GM12878 (cell line): ENCODE measurements around the gene PDE11A. TPM values are rescaled to one million over a fixed set of nuclear protein-coding genes. Genes with fewer than 3 reads are reported as not detected.

ENCODE experiments used
- CUX1 ChIP-seq: IDR thresholded peaks from 2 replicates; pipeline ENCODE4 v1.6.1; 2012; ENCODE audit warnings: improper control_type of control experiment, low read depth, low read length; ENCODE audit not compliant: insufficient replicate concordance
- HSF1 ChIP-seq: fragments of 150-350 bp; IDR thresholded peaks from 2 replicates; pipeline ENCODE4 v1.6.1; 2014; ENCODE audit warnings: mild to moderate bottlenecking, low read depth, low read length
- KAT2A ChIP-seq: conservative IDR thresholded peaks from 2 replicates; pipeline ENCODE4 v1.6.1; 2011; ENCODE audit warnings: low read depth, low read length; ENCODE audit not compliant: control insufficient read depth
- SIX5 ChIP-seq: IDR thresholded peaks from 2 replicates; pipeline ENCODE4 v1.6.1; 2011; ENCODE audit warnings: mild to moderate bottlenecking, low read depth, low read length, moderate library complexity; ENCODE audit not compliant: severe bottlenecking
- TCF12 ChIP-seq: IDR thresholded peaks from 2 replicates; pipeline ENCODE4 v1.6.1; 2011; ENCODE audit warnings: low read depth, mild to moderate bottlenecking, low read length
- ZSCAN29 ChIP-seq: fragments of 450-650 bp; IDR thresholded peaks from 2 replicates; pipeline ENCODE4 v1.6.1; 2017; ENCODE audit warnings: mild to moderate bottlenecking, moderate library complexity
- polyA plus RNA-seq, 11 experiments: library from polyadenylated mRNA; depleted of rRNA in 4 of 11; unstranded in 6 of 11; stranded (reverse) in 5 of 11; fragments of >200 nt; fragmentation: Nextera tagmentation in 4 of 11; fragmentation: Illumina TruSeq in 1 of 11; extraction: Ambion mirVana in 4 of 11; extraction: Trizol in 1 of 11; gene quantifications; 1 replicate in 1 of 11; 2 replicates in 10 of 11; pipeline versions ENCODE4 v1.2.1 to v1.2.3, GENCODE V29; 2011 to 2016; ENCODE audit warnings: inconsistent platforms in 2 of 11, missing spikeins in 2 of 11, low read depth in 1 of 11
- total RNA-seq, 4 experiments: library from RNA; depleted of rRNA in 3 of 4; stranded (reverse); fragments of >200 nt in 3 of 4; fragmentation: Illumina TruSeq in 1 of 4; extraction: Trizol in 1 of 4; gene quantifications; 2 replicates each; pipeline versions ENCODE4 v1.2.1 to v1.2.3, GENCODE V29; 2013 to 2021
- TF ChIP-seq, protein P1 (sequence below): fragments of 450-650 bp; IDR thresholded peaks from 2 replicates; pipeline ENCODE4 v1.6.1; 2017; ENCODE audit warnings: mild to moderate bottlenecking

Gene PDE11A
- total and polyA plus RNA-seq, 10 of the 15 experiments (the other 5 are each of a cell fraction or from before 2014, with no cell fraction given), result 0.01 to 0.17 (median 0.06) TPM; not detected in 5

DNA sequence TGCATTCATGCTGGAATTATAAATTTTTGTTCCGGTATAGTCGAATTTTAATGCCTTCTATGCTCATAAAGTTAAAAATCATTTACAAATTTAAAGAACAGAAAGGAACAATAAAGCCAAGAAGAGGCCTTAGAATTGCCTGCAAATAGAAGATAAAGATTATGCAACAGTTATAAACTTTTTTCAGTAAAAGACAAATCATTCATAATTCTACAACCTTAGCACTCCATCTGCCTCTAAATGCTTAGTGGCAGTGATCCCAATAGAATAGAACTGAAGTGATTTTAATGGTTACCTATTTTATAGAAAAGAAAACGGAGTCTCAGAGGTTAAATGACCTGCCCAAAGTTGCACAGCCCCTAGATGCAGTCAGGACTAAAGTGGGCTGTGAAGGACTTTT lies 468.8 kb downstream of the PDE11A start (continued):
- no peak for TF ChIP-seq HSF1
- no peak for TF ChIP-seq CUX1
- TF ChIP-seq SIX5, result no peak
- no peak for TF ChIP-seq KAT2A
- TF ChIP-seq, protein P1, sequence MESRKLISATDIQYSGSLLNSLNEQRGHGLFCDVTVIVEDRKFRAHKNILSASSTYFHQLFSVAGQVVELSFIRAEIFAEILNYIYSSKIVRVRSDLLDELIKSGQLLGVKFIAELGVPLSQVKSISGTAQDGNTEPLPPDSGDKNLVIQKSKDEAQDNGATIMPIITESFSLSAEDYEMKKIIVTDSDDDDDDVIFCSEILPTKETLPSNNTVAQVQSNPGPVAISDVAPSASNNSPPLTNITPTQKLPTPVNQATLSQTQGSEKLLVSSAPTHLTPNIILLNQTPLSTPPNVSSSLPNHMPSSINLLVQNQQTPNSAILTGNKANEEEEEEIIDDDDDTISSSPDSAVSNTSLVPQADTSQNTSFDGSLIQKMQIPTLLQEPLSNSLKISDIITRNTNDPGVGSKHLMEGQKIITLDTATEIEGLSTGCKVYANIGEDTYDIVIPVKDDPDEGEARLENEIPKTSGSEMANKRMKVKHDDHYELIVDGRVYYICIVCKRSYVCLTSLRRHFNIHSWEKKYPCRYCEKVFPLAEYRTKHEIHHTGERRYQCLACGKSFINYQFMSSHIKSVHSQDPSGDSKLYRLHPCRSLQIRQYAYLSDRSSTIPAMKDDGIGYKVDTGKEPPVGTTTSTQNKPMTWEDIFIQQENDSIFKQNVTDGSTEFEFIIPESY, result no peak
- no peak for TF ChIP-seq TCF12
- no peak for TF ChIP-seq ZSCAN29
